H54 (cell line): ENCODE measurements around the gene MYOCD.

Source experiments
- DNase-seq: peaks from one replicate; pipeline ENCODE4 v3.0.0; 2011; ENCODE audit warnings: low spot score, mixed read lengths; ENCODE audit not compliant: insufficient read length
- FAIRE-seq: peaks from 3 replicates; lab custom pipeline; 2011; peaks lifted over from hg19 to GRCh38; lab: Jason Lieb, UNC
- POLR2A ChIP-seq: IDR thresholded peaks from 2 replicates; pipeline ENCODE4 v1.6.1; 2011; ENCODE audit warnings: low read depth, mild to moderate bottlenecking, low read length

MYOCD gene

DNA sequence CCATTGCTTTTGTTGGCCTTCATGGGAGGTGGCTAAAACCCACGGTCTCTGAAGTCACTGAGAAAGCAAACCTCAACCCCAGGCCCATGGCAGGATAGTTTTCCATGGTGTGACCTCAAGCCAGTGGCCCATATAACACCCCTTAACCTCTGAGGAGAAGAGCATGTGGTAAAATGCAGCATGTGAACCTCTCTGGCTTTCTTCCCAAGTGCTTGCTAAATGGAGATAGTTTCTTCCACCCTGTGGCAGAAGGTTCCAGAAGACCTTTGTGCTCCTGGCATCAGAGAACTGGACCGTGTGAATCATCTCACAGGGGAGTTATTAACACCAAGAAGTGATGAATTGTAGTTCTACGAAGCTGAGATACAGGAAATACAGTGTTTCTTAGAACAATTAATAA, 47.3 kb downstream of the MYOCD start:
- FAIRE-seq, result no peak
- DNase-seq, result no peak
- TF ChIP-seq POLR2A, result no peak

DNA sequence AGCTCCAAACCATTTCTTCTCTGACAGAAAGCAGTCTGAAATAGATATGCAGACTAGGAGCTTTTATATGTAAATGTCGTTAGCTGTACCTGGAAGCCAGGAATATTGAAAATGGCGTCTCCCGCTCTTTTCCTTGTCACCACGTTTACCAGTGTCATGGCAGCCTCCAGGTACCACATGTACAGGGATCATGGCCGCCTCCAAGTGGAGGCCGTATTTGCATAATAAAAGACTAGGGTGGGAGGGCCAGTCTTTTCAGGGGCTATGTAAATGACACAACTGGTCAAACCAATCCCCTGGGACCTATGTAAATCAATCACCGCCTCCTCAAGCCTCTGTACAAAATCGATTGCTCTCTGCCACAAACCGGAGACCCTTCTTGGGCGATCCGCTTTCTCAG, 54.3 kb downstream of the MYOCD start:
- no peak for TF ChIP-seq POLR2A
- DNase-seq (no peak), FAIRE-seq (no peak)

- DNase-seq (no peak), FAIRE-seq (no peak)
- no peak for TF ChIP-seq POLR2A
Observed at GRCh38 chr17:12721581-12721980, 55.9 kb downstream of the MYOCD start.

DNA sequence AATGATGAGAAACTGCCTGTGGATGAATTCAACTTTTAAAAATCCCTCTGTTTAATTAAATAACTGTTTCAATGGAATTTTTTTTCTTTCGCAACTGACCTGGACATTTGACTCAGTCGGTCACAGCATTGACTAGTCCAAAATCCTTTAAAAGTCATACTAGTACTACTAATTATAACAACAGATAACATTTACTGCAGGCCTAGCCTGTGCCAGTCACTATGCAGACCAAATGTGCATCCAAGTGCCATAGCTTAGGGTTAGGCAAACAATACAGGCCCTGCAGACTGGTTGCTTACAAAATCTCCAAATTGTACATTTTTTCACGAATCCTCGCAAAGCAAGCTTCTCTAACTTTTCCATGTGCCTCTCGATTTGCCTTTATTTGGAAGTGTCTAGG, 56.6 kb downstream of the MYOCD start:
- FAIRE-seq (no peak), DNase-seq (no peak)
- no peak for TF ChIP-seq POLR2A

DNA sequence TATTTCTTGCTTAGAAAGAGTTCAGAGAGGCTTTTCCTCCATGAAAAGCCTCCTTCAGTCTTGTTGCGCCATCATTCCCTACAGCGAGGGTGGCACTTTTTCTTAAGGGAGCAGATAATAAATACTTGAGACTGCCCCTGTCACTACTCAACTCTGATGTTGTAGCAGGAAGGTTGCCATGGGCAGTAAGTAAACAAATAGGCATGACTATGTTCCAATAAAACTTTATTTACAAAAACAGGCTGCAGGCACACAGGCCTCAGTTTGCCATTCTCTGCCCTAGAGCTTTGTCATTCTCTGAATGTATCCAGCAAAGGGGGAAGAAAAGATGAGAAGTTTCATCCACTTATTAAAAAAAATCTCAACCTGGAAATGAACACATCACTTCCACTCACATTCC, 60.4 kb downstream of the MYOCD start:
- DNase-seq (no peak), FAIRE-seq (no peak)
- no peak for TF ChIP-seq POLR2A

DNA sequence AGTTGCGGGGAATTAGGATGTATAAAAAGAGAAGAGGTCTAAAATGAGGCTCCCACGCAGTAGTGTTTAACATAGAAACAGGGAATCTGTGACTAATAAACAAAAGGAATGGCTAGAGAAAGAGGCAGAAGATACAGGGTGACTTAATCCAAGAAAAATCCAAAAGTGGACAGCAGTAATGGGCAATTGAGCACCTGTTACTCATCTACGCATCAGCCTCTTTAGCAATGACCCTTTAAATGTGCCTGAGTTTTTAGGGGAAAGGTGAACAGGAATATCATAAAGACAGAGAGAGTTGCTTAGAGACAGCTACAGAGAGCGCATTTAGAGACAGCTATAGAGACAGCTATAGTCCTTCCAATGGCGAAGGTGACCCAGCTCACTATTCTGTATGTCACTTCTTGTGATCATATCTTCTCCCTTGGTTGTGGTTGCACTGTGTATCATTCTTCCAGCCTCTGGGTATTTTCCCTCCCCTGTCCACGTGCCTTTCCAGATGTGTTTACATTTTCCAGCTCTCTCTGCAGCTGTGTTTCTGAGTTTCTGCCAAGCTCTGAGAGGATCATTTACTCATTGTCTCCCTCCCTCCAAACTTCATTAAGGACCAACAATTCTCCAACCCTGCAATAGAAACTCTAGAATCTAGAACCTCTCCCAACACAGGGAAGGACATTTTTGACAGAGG, 61.5 kb downstream of the MYOCD start:
- DNase-seq, result no peak
- TF ChIP-seq POLR2A, result no peak
- FAIRE-seq, result no peak

DNA sequence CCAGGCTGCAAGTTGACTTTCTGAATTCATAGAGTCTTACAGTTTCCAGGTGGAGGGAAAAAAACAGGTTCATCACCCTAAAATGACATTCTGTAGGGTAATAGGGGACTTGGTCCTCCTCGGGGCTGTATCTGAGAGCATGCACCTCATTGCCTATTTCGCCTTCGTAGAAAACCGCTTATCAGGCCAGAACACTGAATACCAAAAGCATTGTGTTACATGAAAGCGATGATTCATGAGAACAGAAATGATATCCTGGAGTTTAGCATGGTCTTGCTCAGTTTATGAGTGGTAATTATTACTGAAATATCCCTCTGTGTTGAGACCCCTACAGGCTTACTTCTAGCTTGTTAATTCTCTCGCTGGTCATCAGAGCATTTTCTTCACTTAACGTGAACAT, 62.2 kb downstream of the MYOCD start:
- no peak for FAIRE-seq

GRCh38 chr17:12729086-12729485, 63.4 kb downstream of the MYOCD start:
- FAIRE-seq (no peak), DNase-seq (no peak)
- no peak for TF ChIP-seq POLR2A

More for the DNA sequence above, 62.2 kb downstream of the MYOCD start:
- no peak for TF ChIP-seq POLR2A
- no peak for DNase-seq

- DNase-seq (no peak), FAIRE-seq (no peak)
- TF ChIP-seq POLR2A, result no peak
Observed at GRCh38 chr17:12730421-12730820, 64.7 kb downstream of the MYOCD start.

DNA sequence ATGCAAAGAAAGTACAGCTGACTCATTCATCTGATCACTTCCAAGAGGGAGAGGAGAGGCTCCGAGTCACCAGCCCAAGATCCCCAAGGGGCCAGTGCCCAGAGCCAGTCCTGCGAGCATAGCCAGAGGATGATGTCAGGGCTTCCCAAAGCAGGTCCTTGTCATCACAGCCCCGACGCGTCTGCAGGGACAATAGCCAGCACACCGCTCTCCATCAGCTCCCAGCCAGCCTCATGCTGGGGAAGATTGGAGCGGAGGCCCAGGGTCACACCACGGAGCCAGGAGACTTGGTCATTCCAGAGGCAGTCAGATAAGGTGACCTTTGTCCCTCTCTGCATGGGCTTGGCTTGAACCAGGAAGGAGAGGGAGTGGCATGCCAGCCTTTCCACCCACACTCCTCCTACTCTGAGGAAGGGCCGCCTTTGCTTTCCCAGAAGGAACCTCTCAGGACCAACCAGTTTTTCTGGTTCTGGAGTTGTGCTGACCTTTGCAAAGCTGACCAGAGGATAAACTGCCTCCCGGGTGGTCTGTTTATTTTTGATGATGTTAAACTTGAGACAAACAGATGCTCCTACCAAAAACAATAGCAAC, 65.3 kb downstream of the MYOCD start:
- no peak for TF ChIP-seq POLR2A
- no peak for DNase-seq
- FAIRE-seq, result no peak

- no peak for TF ChIP-seq POLR2A
- FAIRE-seq, result no peak
- no peak for DNase-seq
Observed at GRCh38 chr17:12731839-12732238, 66.1 kb downstream of the MYOCD start.

DNA sequence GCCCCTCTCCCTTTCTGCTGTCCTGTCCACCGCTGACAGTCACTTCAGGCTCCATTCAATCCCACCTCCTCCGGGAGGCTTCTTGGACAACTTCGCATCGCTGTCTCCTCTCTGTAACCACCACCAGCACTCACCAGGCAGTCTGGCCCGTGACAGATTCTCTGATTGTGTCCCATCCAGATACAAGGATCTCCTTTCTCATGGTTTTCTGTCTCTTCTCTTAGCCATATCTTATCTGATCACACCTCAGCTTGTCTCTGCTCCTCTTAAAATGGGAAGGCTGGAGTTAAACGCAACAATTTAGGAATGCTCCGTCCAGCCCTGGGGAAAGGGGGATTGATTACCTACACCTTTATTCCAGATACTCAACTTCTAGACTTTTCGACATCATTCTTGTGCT, 66.7 kb downstream of the MYOCD start:
- no peak for FAIRE-seq
- DNase-seq, result no peak
- TF ChIP-seq POLR2A, result no peak

DNA sequence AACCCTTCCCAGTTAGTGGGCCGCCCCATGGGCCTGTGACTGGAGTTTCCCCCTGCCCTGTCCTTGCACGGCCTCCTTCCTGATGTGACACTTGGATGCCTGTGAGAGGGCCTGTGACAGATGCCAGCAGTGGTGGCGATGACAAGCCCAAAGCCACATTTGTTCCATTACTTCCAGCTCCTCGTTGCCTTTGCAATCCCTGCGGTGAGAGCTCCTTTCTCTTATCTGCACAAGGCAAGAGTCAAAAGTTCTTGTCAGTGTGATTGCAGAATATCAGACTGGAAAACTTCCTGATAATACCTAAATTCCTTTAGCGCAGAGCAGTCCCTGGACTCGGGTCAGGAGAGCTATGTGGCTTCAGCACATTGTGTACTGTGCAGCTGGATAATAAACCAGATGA, 69.2 kb downstream of the MYOCD start:
- no peak for TF ChIP-seq POLR2A
- no peak for FAIRE-seq
- no peak for DNase-seq

DNA sequence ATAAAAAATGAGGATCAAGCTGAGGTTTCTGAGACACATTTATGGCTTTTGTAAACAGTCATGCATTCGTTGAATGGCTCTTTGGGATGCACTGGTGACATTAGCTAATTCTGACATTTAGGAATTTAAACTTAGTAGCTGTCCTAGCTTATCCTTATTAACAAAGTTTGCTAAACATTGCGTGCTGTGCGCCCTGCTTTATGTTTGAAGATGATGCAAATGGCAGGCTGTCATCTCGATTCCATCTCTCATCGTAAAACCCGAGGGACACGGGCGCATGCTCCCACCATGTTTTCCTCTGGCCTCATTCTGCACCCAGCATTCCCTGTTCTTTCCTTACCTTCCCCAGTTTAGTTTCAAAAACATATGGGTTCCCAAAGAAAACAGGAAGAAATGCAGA, 69.8 kb downstream of the MYOCD start:
- FAIRE-seq (no peak), DNase-seq (no peak)
- TF ChIP-seq POLR2A, result no peak

GRCh38 chr17:12736526-12736925, 70.8 kb downstream of the MYOCD start:
- no peak for TF ChIP-seq POLR2A
- FAIRE-seq, result no peak
- no peak for DNase-seq
